Putamen (tissue), 1 donor: ENCODE data around the gene CCDC102B.

ENCODE experiments used
- DNase-seq: peaks from one replicate; pipeline ENCODE4 v3.0.0-alpha.2; 2016; ENCODE audit warnings: low spot score

The CCDC102B gene

GRCh38 chr18:69088973-69089372 lies 291.1 kb downstream of the CCDC102B start:
- no peak for DNase-seq

GRCh38 chr18:69097349-69097748 lies 299.5 kb downstream of the CCDC102B start:
- no peak for DNase-seq

DNA sequence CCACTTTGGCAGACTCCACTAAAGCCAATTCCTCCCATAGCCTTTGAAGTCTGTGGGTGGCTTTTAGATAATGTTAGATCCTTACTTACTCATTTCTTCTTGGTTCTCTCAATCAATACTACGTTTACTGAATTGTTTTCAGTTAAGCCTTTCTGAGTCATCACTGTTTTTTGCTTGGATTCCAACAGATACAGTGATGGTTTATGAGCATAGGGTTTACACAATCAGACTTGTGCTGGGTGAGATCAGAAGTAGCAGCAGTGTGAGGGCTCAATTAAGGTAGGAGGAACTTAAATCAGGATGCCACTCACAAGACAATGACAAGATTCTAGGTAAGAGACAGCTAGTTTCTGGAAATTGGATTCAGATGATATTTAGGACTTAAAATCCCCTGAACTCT lies 305.1 kb downstream of the CCDC102B start:
- DNase-seq = no peak
